Activated CD8-positive, alpha-beta memory T cell treated with anti-CD3 and anti-CD28 coated beads, Interleukin-2, amount 10 ng/mL, durations not matched to agents 7 days and 5 days (primary cell): ENCODE results near the gene RNF169. TPM values are rescaled to one million over a fixed set of nuclear protein-coding genes. Genes with fewer than 3 reads are reported as not detected.

Experiments
- ATAC-seq: fragments of 150-1000 bp; cut with Tn5 transposase; one replicate; pipeline ENCODE4 v1.10.0; 2021; ENCODE audit warnings: moderate library complexity
- CTCF ChIA-PET: fragments of 350-600 bp; sonication (Branson Sonifier 250); formaldehyde crosslinking; loops from one replicate; lab custom pipeline; 2021; ENCODE audit warnings: antibody characterized with exemption; lab: Charles Lee
- DNase-seq: peaks from one replicate; pipeline ENCODE4 v3.0.0-alpha.2; 2020
- H3K27ac Mint-ChIP-seq: one replicate; pipeline ENCODE4 v1.8.0; 2021; ENCODE audit warnings: mild to moderate bottlenecking, mixed read lengths
- H3K27me3 Mint-ChIP-seq: one replicate; pipeline ENCODE4 v1.8.0; 2021; ENCODE audit warnings: mixed read lengths
- H3K36me3 Mint-ChIP-seq: one replicate; pipeline ENCODE4 v1.8.0; 2021; ENCODE audit warnings: mild to moderate bottlenecking, mixed read lengths
- H3K4me1 Mint-ChIP-seq: one replicate; pipeline ENCODE4 v1.8.0; 2021; ENCODE audit warnings: mixed read lengths
- H3K4me3 Mint-ChIP-seq: one replicate; pipeline ENCODE4 v1.8.0; 2021; ENCODE audit warnings: mild to moderate bottlenecking, moderate library complexity, mixed read lengths
- H3K9me3 Mint-ChIP-seq: one replicate; pipeline ENCODE4 v1.8.0; 2022; ENCODE audit warnings: low read depth, mixed read lengths
- total RNA-seq, 2 experiments: library from RNA; stranded (reverse); gene quantifications; one replicate each; pipeline ENCODE4 v1.2.3, GENCODE V29; 2021

Gene RNF169
- total RNA-seq, 2 experiments from 2014 or later, result 17.2 to 17.3 TPM

DNA sequence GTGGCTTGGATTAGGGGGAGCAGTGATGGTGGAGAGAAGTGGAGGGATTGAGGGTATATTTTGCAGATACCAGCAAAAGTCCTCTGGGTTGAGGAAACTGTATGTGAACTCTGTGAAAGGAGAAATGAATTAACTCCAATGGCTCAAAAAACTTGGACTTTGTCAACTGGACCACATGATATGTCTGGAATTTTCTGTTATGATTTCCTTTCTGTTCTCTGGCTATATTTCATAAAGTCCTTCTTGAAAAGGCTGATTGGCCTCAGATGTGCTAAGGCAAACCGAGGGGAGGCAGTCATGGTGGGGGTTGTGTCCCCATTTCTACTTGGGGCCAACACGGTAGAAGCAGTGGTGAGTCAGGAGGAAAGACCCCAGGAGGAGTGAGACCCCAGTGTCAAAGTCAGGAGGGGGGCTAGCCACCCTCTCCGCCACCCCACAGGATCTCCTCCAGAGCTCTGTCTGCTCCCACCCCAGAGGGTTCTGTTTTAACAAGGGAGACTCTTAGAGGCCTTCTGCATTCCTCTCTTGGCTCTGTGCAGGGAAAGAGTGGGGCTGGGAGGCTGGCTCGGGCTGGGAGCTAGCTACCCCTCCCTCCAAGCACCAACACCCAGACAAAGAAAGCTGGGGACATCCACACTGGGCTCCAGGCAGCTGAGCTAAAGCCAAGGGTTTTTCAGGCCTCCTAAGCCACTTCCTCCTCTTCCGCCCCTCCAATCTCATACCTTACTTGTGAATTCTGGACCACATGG is 31.3 kb upstream of the RNF169 start:
- Mint-ChIP-seq H3K36me3 (no peaks in the 10 kb centered on the region), H3K27me3 (no peaks in the 10 kb centered on the region)

DNA sequence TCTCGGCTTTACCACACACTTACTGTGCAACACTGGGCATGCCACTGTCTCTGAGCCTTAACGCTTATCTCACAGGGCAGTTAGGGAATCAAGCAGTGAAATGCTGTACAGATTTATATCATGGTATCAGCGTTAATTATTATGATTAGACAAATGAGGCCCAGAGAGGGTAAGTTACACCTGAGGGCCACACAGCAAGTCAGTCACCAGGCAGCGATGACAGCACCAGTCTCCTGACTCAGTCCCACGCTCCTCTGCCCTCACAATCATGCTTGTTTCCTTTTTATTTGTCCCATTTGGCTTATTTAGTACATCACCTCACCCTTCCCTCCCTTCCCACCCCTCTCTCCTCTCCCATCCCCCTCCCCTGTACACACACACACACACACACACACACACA is 29.6 kb upstream of the RNF169 start:
- CTCF ChIA-PET, result no interaction called here
- DNase-seq (no peak), ATAC-seq (no peak)
- peaks cover 7% of the 10 kb centered on the region for H3K27me3 Mint-ChIP-seq
- peaks cover 3% of the 10 kb centered on the region for H3K4me1 Mint-ChIP-seq
- H3K27ac Mint-ChIP-seq, result no peak overlapping the region
- H3K36me3 Mint-ChIP-seq, result no peaks in the 10 kb centered on the region
- no peaks in the 10 kb centered on the region for H3K9me3 Mint-ChIP-seq
- no peak overlapping the region for H3K4me3 Mint-ChIP-seq

More for the DNA sequence above, 31.3 kb upstream of the RNF169 start:
- ATAC-seq (no peak), DNase-seq (no peak)
- Mint-ChIP-seq H3K4me1 (peaks cover 3% of the 10 kb centered on the region), H3K9me3 (no peaks in the 10 kb centered on the region), H3K27ac (no peak overlapping the region), H3K4me3 (no peak overlapping the region)
- CTCF ChIA-PET, result interaction anchor here (1.4 kb wide), 1 partner anchor 15 kb away, joined by 6 read pairs; no protein-coding TSS in a partner anchor

DNA sequence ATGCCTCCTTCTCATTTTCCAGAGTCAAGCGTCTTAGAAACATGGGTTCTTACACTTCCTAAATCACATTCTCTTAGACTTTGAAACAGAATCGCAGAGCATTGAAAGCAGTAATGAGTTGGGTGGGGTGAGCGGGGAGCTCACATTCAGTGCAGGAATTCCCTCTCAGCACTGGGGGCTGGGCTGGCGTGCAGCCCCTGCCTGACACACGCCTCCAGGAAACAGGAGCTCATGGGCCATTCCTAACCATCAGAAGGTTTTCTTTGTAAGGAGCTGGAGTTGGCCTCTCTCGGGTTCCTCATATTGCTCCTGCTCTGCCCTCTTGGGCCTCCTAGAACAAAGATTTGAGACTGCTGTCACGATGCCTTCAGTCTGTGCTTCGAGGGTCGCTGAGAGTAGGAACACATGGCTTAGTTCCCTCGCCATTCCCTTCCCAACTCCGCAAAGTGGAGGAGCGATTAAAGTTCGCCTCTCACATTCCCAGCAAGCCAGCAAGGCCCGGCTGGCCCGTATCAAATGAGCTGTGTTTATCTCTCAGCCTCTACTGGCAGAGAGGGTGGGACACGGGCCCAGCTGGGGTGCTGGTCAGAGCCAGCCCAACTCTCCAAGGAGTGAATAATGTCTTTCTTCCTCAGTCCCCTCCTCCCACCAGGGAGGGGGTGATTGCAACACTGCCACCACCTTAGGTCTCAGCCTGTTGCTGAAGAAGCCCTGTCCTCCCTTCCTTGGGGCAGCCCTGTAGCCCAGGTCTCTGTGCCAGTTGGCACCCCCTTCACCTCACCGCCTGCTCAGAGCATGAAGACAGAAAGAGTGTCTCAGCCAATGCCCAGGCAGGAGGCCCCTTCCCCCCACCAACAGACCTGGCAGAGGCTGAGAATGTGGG is 27.8 kb upstream of the RNF169 start:
- ATAC-seq, result no peak
- CTCF ChIA-PET, result interaction anchor here (1.0 to 1.9 kb wide), 3 partner anchors 9 to 19 kb away, joined by 3 to 8 read pairs (median 5); no protein-coding TSS in a partner anchor
- peaks cover 21% of the 10 kb centered on the region for H3K27me3 Mint-ChIP-seq
- H3K9me3 Mint-ChIP-seq, result no peaks in the 10 kb centered on the region
- DNase-seq, result no peak
- no peak overlapping the region for H3K27ac Mint-ChIP-seq
- no peak overlapping the region for H3K4me3 Mint-ChIP-seq
- no peaks in the 10 kb centered on the region for H3K36me3 Mint-ChIP-seq
- H3K4me1 Mint-ChIP-seq, result no peaks in the 10 kb centered on the region

DNA sequence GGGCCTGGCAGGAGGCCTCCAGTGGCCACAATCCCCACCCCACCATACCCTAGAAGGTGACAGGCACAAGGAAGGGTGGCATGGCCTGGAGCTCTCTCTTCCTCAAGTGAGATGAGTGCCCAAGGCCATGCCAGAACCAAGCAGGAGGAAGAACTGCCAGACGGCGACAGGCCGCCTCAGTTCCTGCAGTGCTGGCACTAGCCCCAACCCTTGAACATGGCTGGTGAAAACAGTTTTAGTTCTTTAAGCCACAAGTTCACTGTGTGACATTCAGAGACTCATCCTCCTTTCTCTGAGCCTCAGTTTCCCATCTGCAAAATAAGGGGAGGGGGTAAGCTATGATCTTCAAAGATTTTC is 27.2 kb upstream of the RNF169 start:
- H3K9me3 Mint-ChIP-seq, result no peaks in the 10 kb centered on the region
- DNase-seq (no peak), ATAC-seq (no peak)
- no peaks in the 10 kb centered on the region for H3K4me1 Mint-ChIP-seq
- H3K27me3 Mint-ChIP-seq, result peaks cover 26% of the 10 kb centered on the region
- H3K36me3 Mint-ChIP-seq, result no peaks in the 10 kb centered on the region
- CTCF ChIA-PET, result interaction anchor here (1.9 kb wide), 1 partner anchor 18 kb away, joined by 5 read pairs; no protein-coding TSS in a partner anchor
- no peak overlapping the region for H3K4me3 Mint-ChIP-seq
- H3K27ac Mint-ChIP-seq, result no peak overlapping the region

DNA sequence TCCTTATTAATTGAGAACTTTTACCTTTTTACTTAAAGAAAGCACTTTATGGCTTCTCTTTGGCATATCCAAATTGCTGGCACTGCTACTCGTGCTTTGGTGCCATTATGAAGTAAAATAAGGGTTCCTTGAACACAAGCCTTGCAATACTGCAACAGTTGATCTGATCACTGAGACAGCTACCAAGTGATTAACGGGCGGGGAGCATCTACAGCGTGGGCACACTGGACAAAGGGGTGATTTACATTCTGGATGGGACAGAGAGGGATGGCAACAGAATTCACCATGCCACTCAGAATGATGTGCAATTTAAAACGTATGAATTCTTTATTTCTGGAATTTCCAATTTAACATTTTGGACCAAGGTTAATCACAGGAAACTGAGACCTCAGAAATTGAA is 25.1 kb upstream of the RNF169 start:
- Mint-ChIP-seq H3K27me3 (peaks cover 27% of the 10 kb centered on the region), H3K36me3 (no peaks in the 10 kb centered on the region), H3K4me3 (no peak overlapping the region), H3K27ac (no peak overlapping the region), H3K9me3 (no peaks in the 10 kb centered on the region), H3K4me1 (no peaks in the 10 kb centered on the region)
- no peak for ATAC-seq
- CTCF ChIA-PET, result interaction anchor here (6.5 to 6.6 kb wide), 2 partner anchors 16 to 22 kb away, joined by 46 to 66 read pairs; no protein-coding TSS in a partner anchor
- DNase-seq, result no peak

DNA sequence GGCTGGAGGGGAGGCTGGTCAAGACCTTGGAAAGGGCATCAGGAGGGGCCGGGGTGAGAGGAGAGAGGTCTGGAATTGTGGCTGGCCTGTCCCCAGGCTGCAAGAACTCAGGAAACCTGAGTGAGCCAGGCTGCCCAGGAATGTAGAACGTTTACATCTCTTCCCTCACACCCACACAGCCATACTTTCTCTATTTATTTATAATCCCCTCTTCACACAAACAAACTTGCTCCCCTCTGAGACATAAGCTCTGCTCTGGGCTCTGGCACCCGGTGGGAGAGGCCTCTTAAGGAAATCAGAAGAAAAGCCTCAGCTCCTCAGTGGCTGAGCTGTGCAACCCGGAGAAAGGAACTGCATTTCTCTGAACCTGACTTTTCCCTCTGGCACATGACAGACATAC is 22.9 kb upstream of the RNF169 start:
- H3K36me3 Mint-ChIP-seq, result no peaks in the 10 kb centered on the region
- H3K27me3 Mint-ChIP-seq, result peaks cover 49% of the 10 kb centered on the region
- DNase-seq (no peak), ATAC-seq (no peak)
- no peak overlapping the region for H3K4me3 Mint-ChIP-seq
- H3K9me3 Mint-ChIP-seq, result no peaks in the 10 kb centered on the region
- H3K27ac Mint-ChIP-seq, result no peak overlapping the region
- CTCF ChIA-PET, result interaction anchor here (0.6 to 6.6 kb wide), 8 partner anchors 10 to 306 kb away, joined by 3 to 66 read pairs (median 4); partner anchors contain the start of gene LIPT2
- peaks cover 3% of the 10 kb centered on the region for H3K4me1 Mint-ChIP-seq

- H3K4me1 Mint-ChIP-seq, result peaks cover 3% of the 10 kb centered on the region
- ATAC-seq (peak; percentile 97), DNase-seq (peak; percentile 71)
- no peaks in the 10 kb centered on the region for H3K9me3 Mint-ChIP-seq
- peaks cover 55% of the 10 kb centered on the region for H3K27me3 Mint-ChIP-seq
- CTCF ChIA-PET, result interaction anchor here (0.5 to 6.6 kb wide), 13 partner anchors 8 to 471 kb away, joined by 3 to 66 read pairs (median 3); no protein-coding TSS in a partner anchor
- no peaks in the 10 kb centered on the region for H3K36me3 Mint-ChIP-seq
- no peak overlapping the region for H3K27ac Mint-ChIP-seq
- H3K4me3 Mint-ChIP-seq, result no peak overlapping the region
Measured at GRCh38 chr11:74726547-74727182, 22.0 kb upstream of the RNF169 start.

DNA sequence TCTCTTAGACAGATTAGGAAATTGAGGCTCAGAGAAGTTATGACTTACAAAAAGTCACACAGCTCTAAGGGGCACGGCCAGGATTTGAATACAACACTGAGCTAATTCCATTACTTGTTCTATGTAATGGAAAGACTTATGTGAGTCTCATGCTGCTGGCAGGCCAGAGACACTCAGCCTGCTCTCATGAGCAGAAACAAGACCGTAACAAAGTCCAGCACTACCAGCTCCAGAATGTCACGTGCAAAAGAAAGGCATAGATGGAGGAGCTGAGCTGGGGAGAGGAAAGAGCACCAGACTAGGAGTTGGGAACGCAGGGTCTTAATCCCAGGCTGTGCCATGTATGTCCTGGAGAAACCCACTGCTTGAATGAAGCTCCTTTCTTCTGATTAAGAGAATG is 19.3 kb upstream of the RNF169 start:
- ATAC-seq, result no peak
- Mint-ChIP-seq H3K4me3 (no peak overlapping the region), H3K36me3 (no peaks in the 10 kb centered on the region), H3K4me1 (peaks cover 3% of the 10 kb centered on the region), H3K9me3 (no peaks in the 10 kb centered on the region), H3K27ac (no peak overlapping the region), H3K27me3 (peaks cover 68% of the 10 kb centered on the region)
- CTCF ChIA-PET, result interaction anchor here (1.1 to 6.5 kb wide), 2 partner anchors 9 to 11 kb away, joined by 3 to 46 read pairs; no protein-coding TSS in a partner anchor
- DNase-seq, result no peak

GRCh38 chr11:74730571-74731260 is 17.9 kb upstream of the RNF169 start:
- H3K27me3 Mint-ChIP-seq, result peaks cover 69% of the 10 kb centered on the region
- peaks cover 3% of the 10 kb centered on the region for H3K4me1 Mint-ChIP-seq
- H3K4me3 Mint-ChIP-seq, result no peak overlapping the region
- no peaks in the 10 kb centered on the region for H3K9me3 Mint-ChIP-seq
- DNase-seq (no peak), ATAC-seq (no peak)
- no peak overlapping the region for H3K27ac Mint-ChIP-seq
- no peaks in the 10 kb centered on the region for H3K36me3 Mint-ChIP-seq
- CTCF ChIA-PET, result no interaction called here

DNA sequence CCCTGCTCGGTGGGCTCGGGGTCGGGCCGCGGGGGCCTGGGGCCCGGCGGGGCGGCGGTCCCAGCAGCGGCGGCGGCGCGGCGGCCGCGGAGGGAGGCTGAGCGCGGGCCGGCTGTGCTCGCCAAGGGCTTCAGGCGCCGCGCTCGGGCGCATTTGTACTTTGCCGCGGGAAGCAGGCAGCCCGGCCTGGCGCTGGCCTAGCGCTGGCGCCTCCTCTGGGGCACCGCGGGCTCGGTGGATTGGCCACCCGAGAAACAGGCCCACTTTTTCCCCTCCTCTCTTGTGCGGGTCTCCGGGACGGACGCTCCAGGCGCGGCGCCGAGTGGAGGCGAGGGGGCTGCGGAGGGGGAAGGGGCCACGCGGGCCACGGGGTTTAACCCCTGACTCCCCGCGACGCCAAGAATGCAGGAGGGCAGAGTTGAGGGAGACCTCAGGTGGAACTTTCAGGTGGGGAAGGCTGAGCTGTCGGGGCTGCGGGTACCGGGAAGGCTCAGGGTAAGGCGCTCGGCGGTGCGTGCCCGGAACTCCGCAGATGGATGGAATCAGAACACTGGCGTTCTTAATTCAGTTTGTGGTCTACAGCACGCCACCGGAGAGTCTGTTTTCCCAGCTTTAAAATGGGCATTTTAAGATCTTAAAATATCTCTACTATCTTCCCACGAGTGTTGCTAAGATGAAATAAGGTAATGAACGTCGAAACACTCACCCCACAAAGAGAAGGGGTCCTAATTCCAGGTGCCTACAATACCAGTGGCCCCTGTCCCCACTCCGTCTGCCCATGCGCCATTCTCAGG is 17.2 kb upstream of the RNF169 start, which contains the start of gene CHRDL2:
CHRDL2 (minus strand) TSS at position 126 of the 794 bp plus-strand sequence. CDS start 538 bp downstream, outside the sequence.
- H3K4me1 Mint-ChIP-seq, result peaks cover 3% of the 10 kb centered on the region
- peaks cover 68% of the 10 kb centered on the region for H3K27me3 Mint-ChIP-seq
- CTCF ChIA-PET, result interaction anchor here (1.1 kb wide), 1 partner anchor 29 kb away, joined by 4 read pairs; no protein-coding TSS in a partner anchor
- no peak within 1 kb of the TSS for H3K4me3 Mint-ChIP-seq
- DNase-seq, result no peak
- no peak within 1 kb of the TSS for H3K27ac Mint-ChIP-seq
- H3K36me3 Mint-ChIP-seq, result no peaks in the 10 kb centered on the region
- H3K9me3 Mint-ChIP-seq, result no peaks in the 10 kb centered on the region
- ATAC-seq, result no peak

GRCh38 chr11:74734559-74734925 is 14.1 kb upstream of the RNF169 start:
- H3K9me3 Mint-ChIP-seq, result no peaks in the 10 kb centered on the region
- H3K4me3 Mint-ChIP-seq, result no peak overlapping the region
- peaks cover 73% of the 10 kb centered on the region for H3K27me3 Mint-ChIP-seq
- H3K36me3 Mint-ChIP-seq, result no peaks in the 10 kb centered on the region
- H3K4me1 Mint-ChIP-seq, result peaks cover 7% of the 10 kb centered on the region
- CTCF ChIA-PET, result interaction anchor here (1.0 to 1.3 kb wide), 2 partner anchors 8 to 53 kb away, joined by 3 read pairs; no protein-coding TSS in a partner anchor
- ATAC-seq (no peak), DNase-seq (no peak)
- H3K27ac Mint-ChIP-seq, result no peak overlapping the region
